NCI-H748 treated with DMSO at 0.1 percent for 48 hours (cell line): ENCODE results near the gene CCDC184.

Source experiments
- DNase-seq: peaks from one replicate; lab custom pipeline; 2025; lab: John Stamatoyannopoulos, UW

Gene CCDC184

DNA sequence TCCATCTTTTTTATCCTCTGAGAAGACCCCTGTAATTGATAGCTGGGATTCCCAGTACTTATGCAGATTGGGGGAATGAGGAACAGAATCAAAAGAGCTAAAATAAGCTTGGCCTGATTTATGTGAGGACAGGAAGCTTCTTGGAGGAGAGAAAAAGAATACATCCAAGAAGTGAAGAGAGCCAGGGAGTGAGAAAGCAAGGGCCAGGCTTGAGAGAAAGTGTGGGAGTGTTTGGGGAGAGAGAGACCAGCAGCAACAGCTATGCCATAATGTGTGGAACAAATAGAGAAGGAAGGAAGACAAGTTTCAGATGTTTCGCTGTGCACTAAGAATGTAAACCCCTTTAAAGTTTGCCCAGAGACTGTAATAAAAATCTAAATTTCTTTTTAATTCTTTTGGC lies 4.0 kb upstream of the CCDC184 start:
- DNase-seq: no peak

DNA sequence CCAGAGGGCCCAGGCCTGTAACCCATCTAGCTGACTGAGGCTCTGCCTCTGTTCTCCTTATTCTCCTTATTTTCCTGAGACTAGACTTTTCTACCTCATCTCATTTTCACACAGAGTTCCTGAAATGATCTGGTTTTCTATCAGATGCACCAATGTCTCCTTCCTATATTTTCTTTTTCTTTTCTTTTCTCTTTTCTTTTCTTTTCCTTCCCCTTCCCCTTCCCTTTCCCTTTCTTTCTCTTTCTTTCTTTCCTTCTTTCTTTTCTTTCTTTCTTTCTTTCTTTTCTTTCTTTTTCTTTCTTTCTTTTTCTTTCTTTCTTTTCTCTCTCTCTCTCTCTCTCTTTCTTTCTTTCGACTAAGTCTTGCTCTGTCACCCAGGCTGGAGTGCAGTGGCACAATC lies 3.0 kb upstream of the CCDC184 start:
- DNase-seq: no peak

DNA sequence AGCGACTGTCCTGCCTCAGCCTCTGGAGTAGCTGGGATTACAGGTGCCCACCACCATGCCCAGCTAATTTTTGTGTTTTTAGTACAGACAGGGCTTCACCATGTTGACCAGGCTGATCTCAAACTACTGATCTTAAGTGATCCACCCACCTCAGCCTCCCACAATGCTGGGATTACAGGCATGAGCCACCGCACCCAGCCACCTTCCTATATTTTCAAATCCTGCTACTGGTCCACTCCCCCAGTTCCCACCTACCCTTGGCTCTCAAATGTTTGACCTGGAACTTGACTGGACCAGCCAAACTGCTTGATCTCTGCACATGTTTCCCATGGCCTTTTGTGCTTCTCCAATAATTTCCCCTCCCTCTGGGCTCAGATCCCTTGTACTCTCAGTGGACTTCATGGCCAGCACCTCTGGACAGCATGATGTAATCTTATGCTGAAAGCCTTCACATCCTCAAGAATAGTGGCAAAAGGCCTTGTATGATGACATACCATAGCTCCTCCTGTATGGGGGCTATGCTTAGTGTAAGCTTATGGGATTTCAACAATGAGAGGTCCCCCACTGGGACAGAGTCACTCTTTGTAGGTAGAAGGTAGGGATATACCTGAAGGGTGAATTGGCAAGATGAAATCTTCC lies 2.5 kb upstream of the CCDC184 start:
- DNase-seq: no peak

DNA sequence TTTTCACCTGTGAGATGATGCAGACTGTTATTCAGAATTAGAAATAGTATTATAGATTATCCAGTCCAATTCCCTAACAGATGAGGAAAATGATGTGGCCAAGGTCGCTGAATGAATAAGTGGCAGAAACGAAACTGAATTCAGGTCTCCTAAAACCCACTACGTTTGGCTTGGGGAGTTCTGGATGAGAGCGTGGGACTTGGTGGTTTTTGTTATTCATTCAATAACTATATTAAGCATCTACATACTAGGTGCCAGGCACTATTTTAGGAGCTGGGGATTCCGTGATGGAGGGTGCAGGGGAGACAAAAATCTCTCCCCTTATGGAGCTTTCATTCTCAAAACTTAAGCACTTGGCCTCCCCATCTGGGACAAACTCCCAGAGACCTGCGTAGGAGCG lies 813 bp upstream of the CCDC184 start:
- no peak for DNase-seq

DNA sequence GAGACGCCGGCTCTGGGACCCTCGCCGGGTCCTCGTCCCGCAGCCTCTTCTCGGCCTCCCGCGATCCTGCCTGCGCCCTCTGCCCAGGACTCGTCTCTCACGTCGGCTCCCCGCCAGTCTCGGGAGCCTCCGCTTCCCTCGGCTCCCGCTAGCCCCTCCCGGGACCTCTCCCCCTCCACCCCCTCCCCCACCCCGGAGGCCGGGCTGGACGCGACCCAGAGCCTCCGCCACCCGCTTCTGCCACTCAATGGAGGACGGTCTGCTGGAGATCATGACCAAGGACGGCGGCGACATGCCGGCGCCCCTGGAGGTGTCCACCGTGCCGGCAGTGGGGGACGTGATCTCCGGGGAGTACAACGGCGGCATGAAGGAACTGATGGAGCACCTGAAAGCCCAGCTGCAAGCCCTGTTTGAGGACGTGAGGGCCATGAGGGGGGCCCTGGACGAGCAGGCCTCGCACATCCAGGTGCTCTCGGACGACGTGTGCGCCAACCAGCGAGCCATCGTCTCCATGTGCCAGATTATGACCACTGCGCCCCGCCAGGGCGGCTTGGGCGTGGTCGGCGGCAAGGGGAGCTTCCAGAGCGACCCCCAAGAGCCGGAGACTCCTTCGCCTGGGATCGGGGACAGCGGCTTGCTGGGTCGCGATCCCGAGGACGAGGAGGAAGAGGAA lies 568 bp downstream of the CCDC184 start:
- DNase-seq: no peak

DNA sequence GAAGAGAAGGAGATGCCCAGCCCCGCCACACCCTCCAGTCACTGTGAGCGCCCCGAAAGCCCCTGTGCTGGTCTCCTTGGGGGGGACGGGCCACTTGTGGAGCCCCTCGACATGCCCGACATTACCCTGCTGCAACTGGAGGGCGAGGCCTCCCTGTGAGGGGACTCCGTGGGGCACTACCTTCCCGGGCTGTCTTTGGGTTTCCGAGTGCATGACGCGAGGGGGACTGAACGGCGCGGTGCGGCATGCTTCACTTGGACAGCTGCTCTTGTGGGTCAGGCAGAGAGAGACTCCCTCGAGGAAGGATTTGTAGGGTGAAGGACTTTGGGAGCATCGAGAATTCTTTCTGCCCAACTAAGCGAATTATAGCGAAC lies 1.1 kb downstream of the CCDC184 start:
- DNase-seq: no peak

DNA sequence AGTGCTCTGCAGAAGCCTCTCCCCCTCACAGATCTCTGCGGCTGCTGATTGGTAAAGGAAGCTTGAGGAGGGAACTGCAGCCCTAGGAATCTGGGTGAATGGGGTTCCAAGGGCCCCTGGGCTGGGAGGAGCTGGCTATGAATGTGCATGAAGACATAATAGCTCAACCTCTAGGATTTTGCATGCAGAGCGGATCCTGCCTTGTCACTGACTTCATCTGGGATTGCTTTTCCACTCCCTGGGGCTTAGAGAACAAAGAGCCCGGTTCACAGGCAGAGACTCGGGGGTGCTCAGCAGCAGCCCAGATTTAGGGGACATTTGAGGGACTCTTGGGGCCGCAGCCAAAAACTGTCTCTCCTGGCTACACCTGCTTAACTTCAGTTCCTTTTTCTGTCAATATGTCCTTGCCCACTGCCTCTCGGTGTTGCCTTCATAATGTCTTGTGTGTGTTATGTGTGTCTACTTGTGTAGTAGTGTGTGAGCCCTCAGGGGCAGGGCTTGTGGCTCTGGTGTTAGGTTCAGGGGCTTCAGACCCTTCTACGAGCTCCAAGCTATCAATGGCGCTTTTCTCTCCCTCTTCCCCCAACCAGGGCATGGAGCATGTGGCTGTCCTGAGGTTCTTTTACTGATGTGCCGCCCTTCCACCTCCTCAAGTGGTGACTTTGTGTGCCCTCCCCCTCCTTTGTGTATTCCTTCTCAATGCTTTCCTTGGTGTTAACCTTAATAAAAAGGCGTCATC lies 1.9 kb downstream of the CCDC184 start:
- DNase-seq: no peak

DNA sequence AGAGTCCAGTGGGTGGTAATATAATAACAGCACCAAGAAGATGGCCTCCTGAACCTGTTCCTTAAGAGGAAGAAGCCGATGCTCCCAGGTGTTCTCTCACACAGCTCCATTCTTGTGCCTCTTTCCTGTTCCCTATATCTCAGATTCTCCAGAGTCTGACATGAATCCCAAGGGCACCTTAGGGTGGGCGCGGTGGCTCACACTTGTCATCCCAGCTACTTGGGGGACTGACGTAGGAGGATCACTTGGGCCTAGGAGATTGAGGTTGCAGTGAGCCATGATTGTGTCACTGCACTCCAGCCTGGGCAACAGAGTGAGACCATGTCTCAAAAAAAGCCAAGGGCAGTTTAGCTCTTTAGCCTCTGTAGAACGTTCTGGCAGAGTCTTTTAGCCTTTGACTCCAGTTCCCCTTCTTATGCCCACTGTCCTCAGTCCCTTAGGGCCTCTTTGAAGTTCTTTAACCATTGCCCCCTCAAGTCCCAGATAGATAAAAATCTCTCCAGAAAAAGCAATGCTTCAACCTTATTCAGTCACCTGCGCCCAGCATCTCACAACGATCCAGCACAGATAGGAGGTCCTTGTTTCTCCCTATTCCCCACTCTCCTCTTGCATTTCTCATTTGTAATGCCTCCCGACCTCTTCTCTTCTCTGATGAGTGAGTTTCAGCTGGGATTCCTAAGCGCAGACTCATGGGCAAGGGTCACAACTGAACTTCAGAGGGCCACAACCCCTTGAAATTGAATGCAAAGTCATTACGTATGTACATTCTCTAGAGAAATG lies 4.7 kb downstream of the CCDC184 start:
- no peak for DNase-seq

DNA sequence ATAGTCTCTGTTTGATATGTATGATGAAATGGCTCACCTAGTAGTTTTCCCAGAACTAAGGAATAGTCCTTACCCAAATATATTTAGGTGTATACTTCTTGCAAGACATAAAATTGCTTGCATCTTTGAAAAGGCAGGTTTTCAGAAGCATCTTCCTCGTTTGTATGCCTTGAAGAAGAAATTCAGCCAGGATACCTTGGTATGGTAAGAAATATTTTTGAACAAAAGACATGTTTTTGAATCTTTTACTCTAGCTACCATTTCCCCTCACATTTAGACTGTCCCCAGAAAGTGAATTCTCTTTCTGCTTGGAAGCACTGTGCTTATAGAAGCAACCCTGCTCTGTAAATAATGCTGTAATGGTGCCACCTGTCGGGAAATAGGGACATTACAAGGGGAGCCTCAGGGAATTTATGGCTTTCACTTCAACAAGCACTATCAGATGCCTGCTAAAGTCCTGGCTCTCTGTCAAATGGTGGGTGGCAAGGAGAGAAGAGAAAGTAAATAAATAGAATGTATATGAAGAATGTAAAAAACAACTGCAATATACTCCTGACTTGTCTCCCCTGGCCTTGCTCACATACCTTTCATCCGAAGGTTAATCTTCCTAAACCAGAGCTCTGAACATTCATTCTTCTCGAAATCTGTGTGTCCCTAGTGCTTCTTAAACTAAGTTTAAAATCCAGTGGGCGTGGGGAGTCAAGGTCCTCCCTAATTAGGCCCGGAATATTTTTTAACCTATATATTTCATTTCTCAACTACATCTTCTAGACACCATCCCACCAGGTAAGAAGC lies 6.1 kb downstream of the CCDC184 start:
- peak; percentile 66 for DNase-seq

DNA sequence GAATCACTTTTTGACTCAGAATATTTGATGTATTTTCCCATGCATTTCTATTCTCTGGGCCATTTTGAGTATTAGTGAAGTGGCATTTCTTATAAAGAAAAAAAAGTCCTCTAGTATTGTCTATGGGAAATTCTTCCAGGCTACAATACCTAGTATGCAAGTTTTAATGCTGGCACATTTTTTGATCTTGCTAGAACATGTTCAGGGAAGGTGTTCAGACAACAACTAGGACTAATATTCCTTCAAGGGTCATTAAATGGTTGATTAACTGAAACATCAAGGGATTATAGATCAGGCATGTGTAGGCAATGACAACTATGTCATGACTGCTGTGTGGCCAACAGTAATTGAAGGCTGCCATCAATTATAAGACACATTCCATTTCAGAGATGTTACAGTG lies 7.7 kb downstream of the CCDC184 start:
- no peak for DNase-seq

DNA sequence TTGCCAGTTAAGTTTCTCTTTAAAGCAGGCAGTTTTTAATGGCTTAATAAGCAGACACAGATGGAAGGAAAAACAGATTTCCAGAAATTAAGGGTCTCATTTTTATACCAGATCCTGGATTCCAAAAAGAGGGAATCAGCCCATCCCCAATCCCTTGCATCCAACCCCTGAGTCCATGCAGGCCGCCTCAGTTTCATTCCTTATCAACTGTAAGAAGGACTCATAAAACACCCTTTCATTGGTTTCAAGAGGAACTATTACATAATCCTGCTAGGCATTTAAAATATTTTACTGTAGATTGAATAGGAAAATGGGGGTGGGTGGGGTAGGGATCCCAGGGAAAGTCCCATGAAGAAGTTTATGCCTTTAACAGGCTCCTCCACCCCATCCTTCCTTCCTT lies 9.4 kb downstream of the CCDC184 start:
- DNase-seq: no peak

DNA sequence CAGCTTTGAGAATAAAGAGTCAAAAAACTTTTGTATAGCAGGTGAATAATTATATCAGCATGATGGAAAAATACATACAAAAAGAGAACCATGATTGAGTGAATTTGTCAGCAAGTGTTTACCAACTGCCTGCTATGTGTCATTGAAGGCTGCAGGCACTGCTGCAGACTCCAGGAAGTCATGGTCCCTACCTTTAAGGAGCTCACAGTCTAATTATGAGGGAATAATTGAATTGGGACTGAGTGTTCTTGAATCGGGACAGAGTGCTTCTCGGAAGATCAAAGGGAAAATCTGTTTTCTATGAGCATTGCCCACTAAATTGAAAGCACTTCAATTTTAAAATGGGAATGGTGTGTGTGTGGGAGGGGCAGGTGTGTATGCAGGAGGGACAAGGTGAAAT lies 10.2 kb downstream of the CCDC184 start:
- no peak for DNase-seq

DNA sequence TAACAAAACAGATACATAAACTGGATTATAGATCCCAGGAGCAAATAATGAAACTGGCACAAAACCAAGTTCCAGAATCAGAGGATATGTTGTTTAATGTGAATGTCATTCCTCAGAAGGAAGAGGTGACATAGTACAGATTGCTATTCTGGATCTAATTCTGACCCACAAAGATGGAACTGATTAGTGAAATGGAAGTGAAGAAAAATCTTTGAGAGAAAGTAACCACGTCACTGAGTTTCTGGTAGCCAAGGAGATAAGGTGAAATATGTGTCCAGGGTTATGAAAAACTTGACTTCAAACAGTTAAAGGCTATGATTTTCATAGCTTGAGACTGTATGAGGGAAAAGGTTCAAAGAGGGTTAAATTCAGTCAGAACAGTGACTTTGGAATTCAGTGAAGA lies 11.4 kb downstream of the CCDC184 start:
- no peak for DNase-seq

DNA sequence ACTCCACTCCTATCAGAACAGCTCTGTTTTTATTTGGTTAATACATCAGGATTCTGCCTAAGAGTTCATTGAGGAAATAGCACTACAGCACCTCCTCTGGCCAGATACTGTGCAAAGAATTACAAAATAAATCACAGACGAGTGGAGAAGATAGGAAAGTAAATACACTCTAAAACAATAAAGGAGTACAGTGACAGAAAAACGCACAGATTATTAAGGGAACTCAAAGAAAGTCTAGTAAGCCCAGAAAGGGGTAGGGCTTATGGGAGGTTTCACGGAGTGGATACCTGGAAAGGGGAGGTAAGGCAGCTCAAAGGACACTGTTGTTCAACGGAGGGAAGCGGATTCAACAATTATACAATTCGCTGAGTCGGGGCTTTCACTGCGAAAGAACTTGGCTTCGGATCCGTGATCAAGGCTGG lies 14.1 kb downstream of the CCDC184 start:
- peak; percentile 45 for DNase-seq

DNA sequence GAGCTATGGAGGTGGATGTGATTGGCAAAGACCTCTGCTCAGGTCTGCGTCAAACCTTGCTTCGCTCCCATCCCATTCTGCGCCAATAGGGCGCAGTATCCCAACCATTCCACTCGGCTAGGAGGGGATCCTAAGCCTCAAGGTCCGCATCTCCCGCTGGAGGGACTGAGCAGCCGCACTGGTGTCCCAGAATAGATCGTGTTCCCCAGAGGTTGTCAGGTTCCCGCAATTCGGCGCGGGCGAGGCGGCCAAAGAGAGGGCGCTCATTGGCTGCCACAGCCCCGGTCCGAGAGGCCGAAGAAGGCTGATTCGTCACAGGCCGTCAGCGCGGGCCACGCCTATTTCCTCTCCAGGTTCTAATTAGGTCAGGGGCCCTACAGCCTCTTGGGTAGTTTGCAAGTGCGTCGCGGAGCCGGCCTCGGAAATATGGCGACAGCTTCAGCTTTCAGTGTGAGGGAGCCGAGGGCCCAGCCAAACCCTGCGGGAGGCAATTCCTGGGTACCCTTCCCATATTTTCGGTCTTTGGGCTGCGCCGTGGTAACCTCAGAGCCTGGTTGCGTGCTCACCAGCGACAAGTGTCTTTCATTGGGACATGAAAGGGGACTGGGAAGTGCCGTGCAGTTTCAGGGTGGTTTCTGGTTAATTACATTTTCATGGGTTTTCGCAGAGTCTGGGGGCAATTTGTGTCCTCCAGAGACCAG lies 14.7 kb downstream of the CCDC184 start:
- peak; percentile 81 for DNase-seq

DNA sequence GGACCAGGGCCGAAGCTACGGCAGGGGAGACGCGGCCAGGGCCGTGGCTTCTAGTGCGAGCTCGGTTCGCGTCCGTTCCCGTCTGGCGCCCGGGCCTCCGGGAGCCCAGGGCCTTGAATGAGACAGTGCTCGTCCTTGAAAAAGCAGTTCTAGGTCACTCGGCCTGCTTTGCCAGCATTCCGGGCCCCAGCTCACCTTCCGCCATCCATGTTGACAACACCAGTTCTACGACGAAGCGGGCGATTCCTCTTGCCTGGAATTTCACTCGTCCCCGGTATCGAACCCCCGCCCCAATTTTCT lies 15.2 kb downstream of the CCDC184 start:
- no peak for DNase-seq

DNA sequence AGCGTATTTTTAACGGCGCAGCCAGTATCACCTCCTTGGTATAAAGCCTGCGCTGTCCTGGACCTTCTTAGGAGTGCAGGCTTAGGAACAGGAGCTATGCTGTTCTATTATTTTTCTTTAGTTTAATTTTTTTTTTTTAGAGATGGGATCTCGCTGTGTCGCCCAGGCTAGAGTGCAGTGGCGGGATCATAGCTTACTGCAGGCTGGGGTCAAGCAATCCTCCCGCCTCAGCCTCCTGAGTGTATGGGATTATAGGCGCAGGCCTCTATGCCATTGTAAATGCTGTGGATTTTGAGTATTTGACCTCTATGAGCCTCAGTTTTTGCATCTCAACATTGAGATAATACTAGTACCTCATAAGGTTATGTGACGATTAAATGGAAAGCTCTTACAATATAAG lies 15.5 kb downstream of the CCDC184 start:
- DNase-seq: no peak

DNA sequence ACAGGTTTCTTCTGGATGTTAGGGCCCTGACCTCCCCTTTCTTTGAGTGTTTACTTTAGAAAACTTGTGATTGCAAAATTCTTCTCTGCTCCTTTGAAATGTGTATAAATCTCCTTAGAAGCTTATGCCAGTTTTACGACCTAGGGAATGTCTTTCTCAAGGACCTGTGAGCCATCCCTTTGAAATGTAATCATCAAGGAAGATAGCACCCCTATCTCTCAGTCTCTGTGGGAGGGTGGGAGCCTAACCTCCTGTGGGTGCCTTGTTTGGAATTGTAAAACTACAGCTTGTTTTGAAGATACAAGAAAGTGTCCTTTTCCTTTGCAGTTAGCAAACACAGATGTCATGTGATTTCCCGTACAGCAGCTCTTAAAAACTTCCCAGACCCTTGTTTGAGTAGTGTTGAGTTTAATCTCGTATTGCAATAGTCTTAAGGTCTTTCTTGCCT lies 16.4 kb downstream of the CCDC184 start:
- DNase-seq: no peak

DNA sequence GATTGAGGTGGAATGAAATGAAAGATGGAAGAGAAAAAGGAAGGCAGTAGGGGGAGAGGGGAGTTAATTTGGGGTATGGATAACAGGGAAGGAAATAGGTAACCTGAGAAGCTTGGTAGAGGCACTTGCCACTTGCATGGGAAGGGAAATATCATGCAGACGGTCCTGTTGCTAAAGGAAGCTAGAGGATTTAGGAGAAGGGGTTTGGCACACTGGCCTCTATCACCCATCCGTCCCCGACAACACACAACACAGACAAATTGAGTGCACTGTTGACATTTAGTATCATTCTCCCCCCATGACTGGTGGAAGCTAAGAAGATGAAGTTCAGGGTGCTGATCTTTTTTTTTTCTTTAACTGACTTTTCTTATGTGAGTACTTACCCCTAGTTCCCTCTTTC lies 17.6 kb downstream of the CCDC184 start:
- DNase-seq: no peak

DNA sequence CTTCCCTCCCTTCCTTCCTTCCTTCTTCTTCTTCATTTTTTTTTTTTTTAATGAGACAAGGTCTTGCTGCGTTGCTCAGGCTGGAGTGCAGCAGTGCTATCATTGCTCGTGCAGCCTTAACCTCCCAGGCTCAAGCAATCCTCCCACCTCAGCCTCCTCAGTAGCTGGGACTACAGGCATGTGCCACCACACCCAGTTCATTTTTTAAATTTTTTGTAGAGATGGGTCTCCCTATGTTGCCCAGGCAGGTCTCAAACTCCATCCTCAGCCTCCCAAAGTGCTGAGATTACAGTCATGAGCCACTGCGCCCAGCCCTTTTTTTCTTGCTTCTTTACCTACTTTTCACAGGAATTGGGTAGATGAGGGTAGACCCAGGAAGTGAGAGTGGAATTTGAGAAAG lies 18.1 kb downstream of the CCDC184 start:
- no peak for DNase-seq

DNA sequence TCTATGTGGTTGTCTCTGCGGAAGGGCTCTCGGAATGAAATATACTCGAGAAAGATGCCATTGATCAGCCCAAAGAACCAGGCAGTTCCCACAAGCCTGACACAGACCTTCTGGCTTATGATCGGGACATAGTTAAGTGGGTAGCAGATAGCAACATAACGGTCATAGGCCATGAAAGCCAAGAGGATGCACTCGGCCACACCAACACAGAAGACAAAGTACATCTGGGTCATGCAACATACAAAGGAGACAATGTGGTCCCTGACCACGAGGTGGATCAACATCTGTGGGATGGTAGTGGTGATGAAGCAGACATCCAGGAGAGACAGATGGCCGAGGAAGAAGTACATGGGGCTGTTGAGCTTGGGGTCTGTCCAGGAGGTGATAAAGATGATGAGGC lies 19.3 kb downstream of the CCDC184 start:
- no peak for DNase-seq
